Esophagus squamous epithelium (tissue), 4 donors: ENCODE data around the gene CTNNAL1.

Source experiments
- CTCF ChIP-seq, 6 experiments: fragments of 450-650 bp in 4 of 6; fragments of 200-600 bp in 2 of 6; sonication (generic) in 2 of 6; IDR thresholded peaks; one replicate each; pipeline ENCODE4 v1.5.1; 2016 to 2019; ENCODE audit warnings: antibody characterized with exemption in 6 of 6, mild to moderate bottlenecking in 4 of 6, moderate library complexity in 4 of 6
- POLR2A ChIP-seq, 4 donors: fragments of 450-650 bp; IDR thresholded peaks; one replicate each; pipeline ENCODE4 v1.6.1; 2017; ENCODE audit warnings: antibody characterized with exemption in 4 of 4, mild to moderate bottlenecking in 4 of 4, moderate library complexity in 3 of 4

- TF ChIP-seq CTCF (IDR thresholded peaks at IDR 0.05) (no peak), POLR2A (IDR thresholded peaks at IDR 0.05) (no peak)
Observed at GRCh38 chr9:108933231-108933717, 80.0 kb downstream of the CTNNAL1 start.
